Stomach smooth muscle (tissue), 2 donors: ENCODE measurements around the gene HIVEP2.
"Not testable (repeated sequence)": the region's sequence is repeated elsewhere in the genome, so short reads cannot be mapped to it uniquely, and the experiment has no call there.

Experiments
- H3K27ac ChIP-seq: one replicate; pipeline ENCODE4 v1.7.0; 2013; ENCODE audit warnings: mild to moderate bottlenecking, low read length, inconsistent platforms
- H3K27me3 ChIP-seq, 2 donors: one replicate each; pipeline ENCODE4 v1.7.0; 2013; ENCODE audit warnings: low read length in 2 of 2; ENCODE audit not compliant: insufficient read depth in 2 of 2, control insufficient read depth in 1 of 2
- H3K36me3 ChIP-seq, 2 donors: one replicate each; pipeline ENCODE4 v1.7.0; 2013; ENCODE audit warnings: low read length in 2 of 2; ENCODE audit not compliant: control insufficient read depth in 2 of 2, insufficient read depth in 2 of 2
- H3K4me1 ChIP-seq: one replicate; pipeline ENCODE4 v1.7.0; 2013; ENCODE audit warnings: low read length; ENCODE audit not compliant: control insufficient read depth, insufficient read depth
- H3K4me3 ChIP-seq, 2 donors: one replicate each; pipeline ENCODE4 v1.7.0; 2013; ENCODE audit warnings: low read length in 2 of 2
- H3K9ac ChIP-seq, 2 donors: one replicate each; pipeline ENCODE4 v1.7.0; 2013; ENCODE audit warnings: low read length in 2 of 2, mild to moderate bottlenecking in 1 of 2
- H3K9me3 ChIP-seq, 2 donors: one replicate each; pipeline ENCODE4 v1.7.0; 2013; ENCODE audit warnings: low read length in 2 of 2; ENCODE audit not compliant: control insufficient read depth in 2 of 2
- donor health status: healthy.
- donor health status: Pancreatic carcinoma.

Gene HIVEP2, protein sequence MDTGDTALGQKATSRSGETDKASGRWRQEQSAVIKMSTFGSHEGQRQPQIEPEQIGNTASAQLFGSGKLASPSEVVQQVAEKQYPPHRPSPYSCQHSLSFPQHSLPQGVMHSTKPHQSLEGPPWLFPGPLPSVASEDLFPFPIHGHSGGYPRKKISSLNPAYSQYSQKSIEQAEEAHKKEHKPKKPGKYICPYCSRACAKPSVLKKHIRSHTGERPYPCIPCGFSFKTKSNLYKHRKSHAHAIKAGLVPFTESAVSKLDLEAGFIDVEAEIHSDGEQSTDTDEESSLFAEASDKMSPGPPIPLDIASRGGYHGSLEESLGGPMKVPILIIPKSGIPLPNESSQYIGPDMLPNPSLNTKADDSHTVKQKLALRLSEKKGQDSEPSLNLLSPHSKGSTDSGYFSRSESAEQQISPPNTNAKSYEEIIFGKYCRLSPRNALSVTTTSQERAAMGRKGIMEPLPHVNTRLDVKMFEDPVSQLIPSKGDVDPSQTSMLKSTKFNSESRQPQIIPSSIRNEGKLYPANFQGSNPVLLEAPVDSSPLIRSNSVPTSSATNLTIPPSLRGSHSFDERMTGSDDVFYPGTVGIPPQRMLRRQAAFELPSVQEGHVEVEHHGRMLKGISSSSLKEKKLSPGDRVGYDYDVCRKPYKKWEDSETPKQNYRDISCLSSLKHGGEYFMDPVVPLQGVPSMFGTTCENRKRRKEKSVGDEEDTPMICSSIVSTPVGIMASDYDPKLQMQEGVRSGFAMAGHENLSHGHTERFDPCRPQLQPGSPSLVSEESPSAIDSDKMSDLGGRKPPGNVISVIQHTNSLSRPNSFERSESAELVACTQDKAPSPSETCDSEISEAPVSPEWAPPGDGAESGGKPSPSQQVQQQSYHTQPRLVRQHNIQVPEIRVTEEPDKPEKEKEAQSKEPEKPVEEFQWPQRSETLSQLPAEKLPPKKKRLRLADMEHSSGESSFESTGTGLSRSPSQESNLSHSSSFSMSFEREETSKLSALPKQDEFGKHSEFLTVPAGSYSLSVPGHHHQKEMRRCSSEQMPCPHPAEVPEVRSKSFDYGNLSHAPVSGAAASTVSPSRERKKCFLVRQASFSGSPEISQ (N-terminal part only)

DNA sequence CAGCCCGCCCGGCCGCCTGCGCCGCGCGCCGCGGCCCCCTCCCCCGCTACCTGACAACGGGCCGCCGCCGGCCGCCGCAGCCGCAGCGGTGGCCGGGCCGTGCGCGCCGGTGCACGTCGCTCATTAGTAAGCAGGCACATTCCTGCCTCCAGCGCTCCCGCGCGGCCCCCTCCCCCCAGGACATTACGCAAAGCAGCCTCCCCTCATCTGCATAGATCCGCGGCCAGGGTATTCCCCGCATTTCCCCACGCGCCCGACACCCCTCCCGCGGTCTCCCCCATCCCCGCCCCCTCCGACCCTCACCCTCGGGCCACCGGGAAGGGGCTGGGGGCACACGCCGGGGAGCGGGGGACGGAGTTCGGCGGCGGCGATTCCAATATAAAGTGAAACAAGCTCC is at the start of gene HIVEP2:
HIVEP2 (minus strand) TSS at position 128 of the 397 bp plus-strand sequence. CDS start 170,438 bp downstream, outside the sequence.
- no peaks in the 10 kb centered on the region for H3K27me3 ChIP-seq
- peak within 1 kb of the TSS; percentile 95 to 96 for H3K4me3 ChIP-seq
- H3K36me3 ChIP-seq: no peaks in the 10 kb centered on the region
- no peaks in the 10 kb centered on the region for H3K9me3 ChIP-seq
- peaks cover 7% of the 10 kb centered on the region for H3K4me1 ChIP-seq
- H3K27ac ChIP-seq: peak within 1 kb of the TSS; percentile 98
- H3K9ac ChIP-seq: peak within 1 kb of the TSS; percentile 97 to 98

DNA sequence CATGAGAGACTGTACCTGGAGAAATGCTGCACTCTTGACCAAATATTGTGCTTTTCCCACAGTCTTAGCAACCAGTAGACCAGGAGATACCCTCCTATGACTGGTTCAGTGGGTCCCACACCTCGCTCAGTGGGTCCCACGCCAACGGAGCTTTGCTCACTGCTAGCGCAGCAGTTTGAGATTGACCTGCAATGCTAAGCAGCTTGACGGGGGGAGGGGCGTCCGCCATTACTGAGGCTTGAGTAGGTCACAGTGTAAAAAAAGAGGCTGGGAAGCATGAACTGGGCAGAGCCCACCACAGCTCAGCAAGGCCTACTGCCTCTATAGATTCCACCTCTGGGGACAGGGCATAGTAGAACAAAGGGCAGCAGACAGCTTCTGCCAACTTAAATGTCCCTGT is 49.0 kb upstream of the HIVEP2 start:
- H3K4me3 ChIP-seq: no peak overlapping the region
- H3K27me3 ChIP-seq: no peaks in the 10 kb centered on the region
- no peaks in the 10 kb centered on the region for H3K4me1 ChIP-seq
- H3K9ac ChIP-seq: no peak overlapping the region
- H3K36me3 ChIP-seq: no peaks in the 10 kb centered on the region
- H3K9me3 ChIP-seq: no peaks in the 10 kb centered on the region
- no peak overlapping the region for H3K27ac ChIP-seq

DNA sequence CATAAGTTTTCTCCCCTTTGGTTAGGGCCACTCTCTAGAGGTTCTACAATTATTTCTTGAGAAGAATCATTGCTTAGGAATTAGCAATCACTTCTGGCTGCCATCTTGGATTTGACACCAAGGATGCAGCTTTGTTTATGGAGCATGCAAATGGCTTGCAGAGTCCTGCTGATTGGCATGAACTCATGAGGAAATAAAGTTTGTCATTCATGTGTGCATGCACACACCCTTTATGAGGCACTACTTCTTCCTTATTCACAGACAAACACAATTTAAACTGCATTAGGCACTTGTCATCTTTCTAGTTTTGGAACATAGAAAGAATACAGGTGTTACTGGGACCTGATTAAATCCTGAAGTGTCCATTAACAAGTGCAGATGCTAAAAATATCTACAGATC is 42.5 kb upstream of the HIVEP2 start:
- Histone ChIP-seq H3K4me3 (no peak overlapping the region), H3K27ac (no peak overlapping the region), H3K9me3 (no peaks in the 10 kb centered on the region), H3K9ac (no peak overlapping the region), H3K4me1 (no peaks in the 10 kb centered on the region), H3K36me3 (no peaks in the 10 kb centered on the region), H3K27me3 (no peaks in the 10 kb centered on the region)

DNA sequence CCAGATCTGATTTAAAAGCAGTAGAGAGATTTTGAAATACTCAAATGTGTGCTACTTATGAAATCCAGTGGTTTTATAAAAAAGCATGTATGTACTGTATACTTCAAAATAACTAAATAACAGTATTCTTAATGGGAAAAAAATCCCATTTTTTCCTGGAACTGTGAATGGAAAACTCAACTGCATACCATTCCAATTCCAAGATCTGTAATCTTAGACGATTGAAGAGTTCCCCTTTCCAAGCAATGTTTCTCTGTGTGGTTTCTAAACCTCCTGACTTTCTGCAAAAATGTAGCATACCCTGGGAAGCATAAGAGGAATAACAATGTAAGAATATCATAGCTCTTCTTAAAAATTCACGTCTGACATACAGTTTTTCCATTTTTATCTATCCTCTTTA is 40.3 kb upstream of the HIVEP2 start:
- H3K4me3 ChIP-seq: no peak overlapping the region
- no peaks in the 10 kb centered on the region for H3K27me3 ChIP-seq
- no peaks in the 10 kb centered on the region for H3K9me3 ChIP-seq
- no peaks in the 10 kb centered on the region for H3K4me1 ChIP-seq
- H3K27ac ChIP-seq: no peak overlapping the region
- H3K36me3 ChIP-seq: no peaks in the 10 kb centered on the region
- H3K9ac ChIP-seq: no peak overlapping the region

DNA sequence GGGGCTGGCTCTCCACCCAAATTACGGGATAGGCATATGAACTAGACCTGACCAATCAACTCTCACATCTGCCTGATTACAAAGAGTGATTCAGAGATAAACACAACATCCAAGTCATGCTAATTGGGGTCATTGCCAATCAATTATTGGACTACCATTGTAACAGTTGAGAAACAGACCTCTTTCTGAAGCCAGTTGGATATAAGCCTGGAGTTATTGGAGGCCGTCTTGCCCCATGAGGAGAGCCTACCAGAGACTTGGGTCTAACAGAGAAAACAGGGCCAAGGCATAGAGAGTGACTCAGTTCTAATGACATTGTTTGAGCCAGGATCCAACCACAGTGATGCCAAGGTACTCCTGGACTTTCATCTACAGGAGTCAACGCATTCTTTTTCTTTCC is 39.4 kb upstream of the HIVEP2 start:
- Histone ChIP-seq H3K4me3 (no peak overlapping the region), H3K27me3 (no peaks in the 10 kb centered on the region), H3K9me3 (no peaks in the 10 kb centered on the region), H3K36me3 (no peaks in the 10 kb centered on the region), H3K9ac (no peak overlapping the region), H3K4me1 (no peaks in the 10 kb centered on the region), H3K27ac (no peak overlapping the region)

DNA sequence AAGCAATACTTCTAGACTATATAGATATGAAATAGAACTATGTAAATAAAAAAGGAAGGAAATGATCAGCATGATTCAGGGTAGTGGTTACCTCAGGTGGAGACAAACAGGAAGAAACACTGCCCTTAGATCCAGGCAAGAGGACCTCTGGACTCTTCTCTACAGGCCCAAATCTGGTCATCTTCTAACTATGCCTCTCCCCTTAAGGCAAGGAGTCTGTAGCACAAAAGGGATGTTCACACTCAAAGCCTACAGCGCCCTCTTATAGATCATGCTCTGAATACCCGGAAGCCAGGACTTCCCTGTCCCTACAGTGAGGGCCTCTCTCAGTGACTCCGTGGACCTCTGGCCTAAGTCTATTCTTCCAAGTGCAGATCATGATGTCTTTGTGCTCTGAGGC is 30.4 kb upstream of the HIVEP2 start:
- H3K9me3 ChIP-seq: no peaks in the 10 kb centered on the region
- H3K4me3 ChIP-seq: no peak overlapping the region
- no peaks in the 10 kb centered on the region for H3K27me3 ChIP-seq
- no peaks in the 10 kb centered on the region for H3K36me3 ChIP-seq
- no peak overlapping the region for H3K9ac ChIP-seq
- no peaks in the 10 kb centered on the region for H3K4me1 ChIP-seq
- no peak overlapping the region for H3K27ac ChIP-seq

DNA sequence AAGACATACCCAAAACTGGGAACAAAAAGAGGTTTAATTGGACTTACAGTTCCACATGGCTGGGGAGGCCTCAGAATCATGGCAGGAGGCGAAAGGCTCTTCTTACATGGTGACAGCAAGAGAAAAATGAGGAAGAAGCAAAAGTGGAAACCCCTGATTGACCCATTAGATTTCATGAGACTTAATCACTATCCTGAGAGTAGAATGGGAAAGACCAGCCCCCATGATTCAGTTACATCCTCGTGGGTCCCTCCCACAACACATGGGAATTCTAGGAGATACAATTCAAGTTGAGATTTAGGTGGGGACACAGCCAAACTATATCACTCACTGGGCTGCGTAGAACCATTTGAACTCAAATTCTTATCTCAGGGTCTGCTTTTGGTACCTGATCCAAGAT is 26.0 kb upstream of the HIVEP2 start:
- not testable (repeated sequence) for H3K36me3 ChIP-seq, H3K9ac ChIP-seq, H3K4me1 ChIP-seq, H3K9me3 ChIP-seq, H3K27me3 ChIP-seq, H3K27ac ChIP-seq, H3K4me3 ChIP-seq

DNA sequence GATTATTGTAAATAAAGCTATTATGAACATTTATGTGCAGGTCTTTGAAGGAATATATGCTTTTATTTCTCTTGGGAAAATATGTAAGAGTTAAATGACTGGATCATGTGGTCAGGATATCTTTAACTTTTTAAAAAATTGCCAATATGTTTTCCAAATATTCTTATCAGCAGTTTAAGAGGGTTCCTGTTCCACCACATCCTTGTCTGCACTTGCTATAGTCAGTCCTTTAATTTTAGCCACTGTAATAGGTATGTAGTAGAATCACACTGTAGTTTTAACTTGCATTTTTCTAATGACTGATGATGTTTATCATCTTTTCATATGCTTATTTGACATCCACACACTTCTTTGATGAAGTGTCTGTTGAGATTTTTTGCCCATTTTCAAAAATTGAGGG is 23.6 kb upstream of the HIVEP2 start:
- H3K9me3 ChIP-seq: no peaks in the 10 kb centered on the region
- no peak overlapping the region for H3K9ac ChIP-seq
- H3K27me3 ChIP-seq: no peaks in the 10 kb centered on the region
- no peak overlapping the region for H3K27ac ChIP-seq
- H3K4me1 ChIP-seq: no peaks in the 10 kb centered on the region
- no peak overlapping the region for H3K4me3 ChIP-seq
- H3K36me3 ChIP-seq: no peaks in the 10 kb centered on the region

DNA sequence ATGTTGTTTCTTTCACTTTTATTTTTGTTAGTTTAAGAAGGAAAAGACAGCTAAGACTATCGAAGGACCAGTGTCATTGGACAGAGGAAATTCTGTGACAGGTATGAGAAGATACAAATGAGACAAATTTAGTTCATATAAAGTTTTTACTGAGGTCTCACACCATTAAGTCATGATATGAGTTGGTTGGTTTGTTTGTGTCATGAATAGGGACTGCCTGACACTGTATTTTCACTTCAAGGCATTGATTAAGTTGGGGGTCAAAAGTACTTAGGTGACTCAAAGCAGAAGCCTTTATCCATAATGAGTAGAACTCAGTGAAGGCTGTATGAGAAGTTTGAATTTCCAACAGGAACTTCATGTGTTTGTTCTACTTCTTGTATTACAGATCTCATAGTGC is 21.3 kb upstream of the HIVEP2 start:
- Histone ChIP-seq H3K36me3 (no peaks in the 10 kb centered on the region), H3K9me3 (no peaks in the 10 kb centered on the region), H3K27me3 (no peaks in the 10 kb centered on the region), H3K4me1 (no peaks in the 10 kb centered on the region), H3K27ac (no peak overlapping the region), H3K4me3 (no peak overlapping the region), H3K9ac (no peak overlapping the region)

DNA sequence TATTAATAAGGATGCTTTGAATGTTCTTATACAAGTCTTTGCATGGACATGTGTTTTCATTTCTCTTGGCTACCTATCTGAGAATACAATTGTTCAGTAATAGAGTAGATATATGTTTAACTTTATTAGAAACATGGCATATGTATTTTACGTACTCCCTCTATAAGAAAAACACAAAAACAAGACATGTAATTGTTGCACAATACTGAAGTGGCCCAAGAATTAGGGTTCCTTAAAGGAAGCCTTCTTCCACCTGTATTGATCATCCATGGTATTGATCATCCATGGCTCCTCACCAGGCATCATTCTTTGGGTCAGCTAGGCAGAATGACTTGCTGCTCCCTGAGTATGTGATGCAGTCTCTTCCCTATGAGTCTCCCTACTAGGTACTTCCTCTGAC is 20.2 kb upstream of the HIVEP2 start:
- no peak overlapping the region for H3K4me3 ChIP-seq
- no peaks in the 10 kb centered on the region for H3K36me3 ChIP-seq
- no peak overlapping the region for H3K27ac ChIP-seq
- no peaks in the 10 kb centered on the region for H3K4me1 ChIP-seq
- H3K9me3 ChIP-seq: no peaks in the 10 kb centered on the region
- no peak overlapping the region for H3K9ac ChIP-seq
- H3K27me3 ChIP-seq: no peaks in the 10 kb centered on the region
